ENCODE measurements around the gene ELOVL1.

Gene ELOVL1

GRCh38 chr1:43322506-43322905, 45.3 kb downstream of the ELOVL1 start:
- Histone ChIP-seq H3K27ac (ENCODE audit: low read depth, low read length) (no peak overlapping the region), H3K4me1 (ENCODE audit: control insufficient read depth, low read length) (no peaks in the 10 kb centered on the region), H4K20me1 (ENCODE audit: control insufficient read depth, insufficient read depth, low read depth, low read length) (no peaks in the 10 kb centered on the region), H3K79me2 (ENCODE audit: control insufficient read depth, low read length) (no peaks in the 10 kb centered on the region), H3F3A (ENCODE audit: control insufficient read depth, insufficient read depth) (no peaks in the 10 kb centered on the region), H3K4me2 (ENCODE audit: low read length) (no peak overlapping the region), H3K9me2 (replicated peaks; ENCODE audit: control insufficient read depth, low read length) (no peaks in the 10 kb centered on the region), H3K36me3 (ENCODE audit: control insufficient read depth, low read length) (no peaks in the 10 kb centered on the region), H3K9me3 (ENCODE audit: control insufficient read depth, insufficient read depth, low read length) (peaks cover 10% of the 10 kb centered on the region), H3K4me3 (ENCODE audit: low read length) (no peak overlapping the region), H3K27me3 (ENCODE audit: control insufficient read depth, low read length) (no peaks in the 10 kb centered on the region)
- TF ChIP-seq, protein P1, sequence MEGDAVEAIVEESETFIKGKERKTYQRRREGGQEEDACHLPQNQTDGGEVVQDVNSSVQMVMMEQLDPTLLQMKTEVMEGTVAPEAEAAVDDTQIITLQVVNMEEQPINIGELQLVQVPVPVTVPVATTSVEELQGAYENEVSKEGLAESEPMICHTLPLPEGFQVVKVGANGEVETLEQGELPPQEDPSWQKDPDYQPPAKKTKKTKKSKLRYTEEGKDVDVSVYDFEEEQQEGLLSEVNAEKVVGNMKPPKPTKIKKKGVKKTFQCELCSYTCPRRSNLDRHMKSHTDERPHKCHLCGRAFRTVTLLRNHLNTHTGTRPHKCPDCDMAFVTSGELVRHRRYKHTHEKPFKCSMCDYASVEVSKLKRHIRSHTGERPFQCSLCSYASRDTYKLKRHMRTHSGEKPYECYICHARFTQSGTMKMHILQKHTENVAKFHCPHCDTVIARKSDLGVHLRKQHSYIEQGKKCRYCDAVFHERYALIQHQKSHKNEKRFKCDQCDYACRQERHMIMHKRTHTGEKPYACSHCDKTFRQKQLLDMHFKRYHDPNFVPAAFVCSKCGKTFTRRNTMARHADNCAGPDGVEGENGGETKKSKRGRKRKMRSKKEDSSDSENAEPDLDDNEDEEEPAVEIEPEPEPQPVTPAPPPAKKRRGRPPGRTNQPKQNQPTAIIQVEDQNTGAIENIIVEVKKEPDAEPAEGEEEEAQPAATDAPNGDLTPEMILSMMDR (IDR thresholded peaks at IDR 0.05; ENCODE audit: low read depth, low read length, poor library complexity, severe bottlenecking), result no peak
- TF ChIP-seq EZH2phosphoT487 (IDR thresholded peaks at IDR 0.05; ENCODE audit: borderline replicate concordance, low read length), result no peak

DNA sequence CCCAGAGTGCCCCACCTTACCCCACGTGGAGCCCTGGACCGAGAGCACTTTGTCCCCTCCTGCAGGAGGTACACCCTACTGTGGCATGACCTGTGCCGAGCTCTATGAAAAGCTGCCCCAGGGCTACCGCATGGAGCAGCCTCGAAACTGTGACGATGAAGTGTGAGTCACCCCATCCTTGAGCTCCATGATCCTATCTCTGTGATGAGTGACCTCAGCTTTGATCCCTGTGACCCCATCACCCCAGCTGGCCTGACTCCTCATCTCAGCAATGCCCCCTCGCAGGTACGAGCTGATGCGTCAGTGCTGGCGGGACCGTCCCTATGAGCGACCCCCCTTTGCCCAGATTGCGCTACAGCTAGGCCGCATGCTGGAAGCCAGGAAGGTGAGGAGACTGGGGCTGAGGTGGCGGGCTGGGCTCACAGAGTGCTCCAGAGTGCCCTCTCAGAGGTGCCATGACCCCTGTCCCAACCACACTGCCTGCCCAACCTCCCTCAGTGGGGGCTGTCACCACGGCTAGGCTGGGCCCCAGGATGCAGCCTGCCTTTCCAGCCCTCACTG, 46.4 kb downstream of the ELOVL1 start:
- Histone ChIP-seq H3K36me3 (ENCODE audit: control insufficient read depth, low read length) (no peaks in the 10 kb centered on the region), H3K27me3 (ENCODE audit: control insufficient read depth, low read length) (no peaks in the 10 kb centered on the region), H3K79me2 (ENCODE audit: control insufficient read depth, low read length) (no peaks in the 10 kb centered on the region), H3K4me1 (ENCODE audit: control insufficient read depth, low read length) (no peaks in the 10 kb centered on the region), H3K9me2 (replicated peaks; ENCODE audit: control insufficient read depth, low read length) (no peaks in the 10 kb centered on the region), H3K4me2 (ENCODE audit: low read length) (no peak overlapping the region), H3K9me3 (ENCODE audit: control insufficient read depth, insufficient read depth, low read length) (peaks cover 9% of the 10 kb centered on the region), H4K20me1 (ENCODE audit: control insufficient read depth, insufficient read depth, low read depth, low read length) (no peaks in the 10 kb centered on the region), H3K4me3 (ENCODE audit: low read length) (no peak overlapping the region), H3K27ac (ENCODE audit: low read depth, low read length) (no peak overlapping the region), H3F3A (ENCODE audit: control insufficient read depth, insufficient read depth) (no peaks in the 10 kb centered on the region)
- no peak for TF ChIP-seq EZH2phosphoT487 (IDR thresholded peaks at IDR 0.05; ENCODE audit: borderline replicate concordance, low read length)
- TF ChIP-seq, protein P1 (IDR thresholded peaks at IDR 0.05; ENCODE audit: low read depth, low read length, poor library complexity, severe bottlenecking), result no peak

- H3K4me2 ChIP-seq (ENCODE audit: low read length), result no peak overlapping the region
- no peaks in the 10 kb centered on the region for H3K9me2 ChIP-seq (replicated peaks; ENCODE audit: control insufficient read depth, low read length)
- H3K4me3 ChIP-seq (ENCODE audit: low read length), result no peak overlapping the region
- TF ChIP-seq, protein P1 (IDR thresholded peaks at IDR 0.05; ENCODE audit: low read depth, low read length, poor library complexity, severe bottlenecking), result no peak
- no peak for TF ChIP-seq EZH2phosphoT487 (IDR thresholded peaks at IDR 0.05; ENCODE audit: borderline replicate concordance, low read length)
- no peaks in the 10 kb centered on the region for H4K20me1 ChIP-seq (ENCODE audit: control insufficient read depth, insufficient read depth, low read depth, low read length)
- H3K4me1 ChIP-seq (ENCODE audit: control insufficient read depth, low read length), result no peaks in the 10 kb centered on the region
- no peak overlapping the region for H3K27ac ChIP-seq (ENCODE audit: low read depth, low read length)
- H3K79me2 ChIP-seq (ENCODE audit: control insufficient read depth, low read length), result no peaks in the 10 kb centered on the region
- H3K36me3 ChIP-seq (ENCODE audit: control insufficient read depth, low read length), result no peaks in the 10 kb centered on the region
- H3F3A ChIP-seq (ENCODE audit: control insufficient read depth, insufficient read depth), result no peaks in the 10 kb centered on the region
- peaks cover 3% of the 10 kb centered on the region; the same call in 1 of the 2 replicates for H3K9me3 ChIP-seq (ENCODE audit: control insufficient read depth, insufficient read depth, low read length)
- no peaks in the 10 kb centered on the region for H3K27me3 ChIP-seq (ENCODE audit: control insufficient read depth, low read length)
These were observed 48.0 kb downstream of the ELOVL1 start for GRCh38 chr1:43319766-43320165.
